Measurements from ENCODE around the gene SCN3B. TPM values are rescaled to one million over a fixed set of nuclear protein-coding genes. Genes with fewer than 3 reads are reported as not detected.
A peak's percentile ranks its signal among the peaks of the same experiment; 100 is the strongest.
"Not testable (repeated sequence)": the region's sequence is repeated elsewhere in the genome, so short reads cannot be mapped to it uniquely, and the experiment has no call there.

SCN3B gene
- total and polyA plus RNA-seq, 5 experiments from 2014 or later: not detected

DNA sequence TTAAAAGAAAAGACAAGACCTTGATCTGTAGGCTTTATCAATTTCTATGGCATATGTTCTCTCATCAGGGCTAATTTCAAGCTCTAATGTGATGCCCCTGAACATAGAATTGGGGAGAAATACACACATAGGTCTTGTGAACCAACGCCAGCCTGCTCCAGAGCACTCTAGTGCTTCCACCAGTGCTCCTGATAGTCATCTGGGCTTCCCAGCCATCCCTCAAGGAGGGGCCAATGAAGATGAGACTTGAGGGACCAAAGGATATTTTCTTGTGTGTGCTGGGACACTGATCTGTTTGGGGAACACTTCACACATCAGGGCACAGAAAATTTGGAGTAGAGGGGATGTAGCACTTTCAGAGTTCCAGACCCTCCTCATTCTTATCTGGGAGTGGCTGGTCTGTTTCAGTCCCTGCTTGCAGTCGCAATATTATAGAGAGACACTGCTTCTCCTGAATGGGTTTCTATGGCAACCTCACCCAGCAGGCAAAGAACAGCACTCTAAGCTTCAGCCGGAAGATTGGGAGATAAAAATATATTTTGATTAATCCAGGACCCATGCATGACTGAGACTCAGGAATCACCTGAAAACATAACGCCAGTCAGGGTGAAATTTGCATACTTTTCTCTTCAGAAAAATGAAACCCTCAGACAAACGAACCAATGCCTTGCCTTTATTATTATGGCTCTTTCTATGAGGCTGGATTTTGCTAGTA lies 28.4 kb upstream of the SCN3B start:
- H3K36me3 Mint-ChIP-seq: peaks cover 0 to 1% (median 0%) of the 10 kb centered on the region in 3 donors

GRCh38 chr11:123681030-123681429 lies 26.6 kb upstream of the SCN3B start:
- H3K36me3 Mint-ChIP-seq: peaks cover 0 to 2% (median 0%) of the 10 kb centered on the region in 3 donors
- POLR2A ChIA-PET: no interaction called here
- H3K27ac Mint-ChIP-seq: peak overlapping the region; percentile 8 to 92 (median 82)
- peak overlapping the region in 7 of 10 donors; percentile 6 to 68 (median 40) for H3K4me3 Mint-ChIP-seq
- peaks cover 0 to 3% (median 0%) of the 10 kb centered on the region in 5 donors for H3K27me3 Mint-ChIP-seq
- ATAC-seq: peak; percentile 94 to 95
- H3K9me3 Mint-ChIP-seq: no peaks in the 10 kb centered on the region
- DNase-seq: peak in 8 of 10 donors; percentile 21 to 84 (median 54)
- H3K4me1 Mint-ChIP-seq: peaks cover 8 to 32% (median 18%) of the 10 kb centered on the region in 4 donors

More for the DNA sequence above, 28.4 kb upstream of the SCN3B start:
- no peaks in the 10 kb centered on the region for H3K9me3 Mint-ChIP-seq
- H3K4me3 Mint-ChIP-seq: no peak overlapping the region
- peak overlapping the region in 4 of 10 donors; percentile 46 to 92 (median 68) for H3K27ac Mint-ChIP-seq
- peaks cover 0 to 6% (median 1%) of the 10 kb centered on the region in 5 donors for H3K27me3 Mint-ChIP-seq
- POLR2A ChIA-PET: no interaction called here
- peaks cover 8 to 32% (median 18%) of the 10 kb centered on the region in 4 donors for H3K4me1 Mint-ChIP-seq
- no peak for ATAC-seq
- DNase-seq: no peak

GRCh38 chr11:123678246-123678645 lies 23.8 kb upstream of the SCN3B start:
- POLR2A ChIA-PET: no interaction called here
- peak overlapping the region in 1 of 10 donors; percentile 55 for H3K27ac Mint-ChIP-seq
- H3K4me1 Mint-ChIP-seq: peaks cover 6 to 26% (median 18%) of the 10 kb centered on the region in 4 donors
- H3K4me3 Mint-ChIP-seq: no peak overlapping the region
- H3K9me3 Mint-ChIP-seq: no peaks in the 10 kb centered on the region
- DNase-seq (no peak), ATAC-seq (no peak)
- H3K27me3 Mint-ChIP-seq: peaks cover 0 to 5% (median 0%) of the 10 kb centered on the region in 5 donors
- peaks cover 0 to 2% (median 0%) of the 10 kb centered on the region in 3 donors for H3K36me3 Mint-ChIP-seq

- Mint-ChIP-seq H3K36me3 (peaks cover 0 to 2% (median 0%) of the 10 kb centered on the region in 3 donors), H3K9me3 (no peaks in the 10 kb centered on the region), H3K27ac (no peak overlapping the region), H3K27me3 (peaks cover 0 to 5% (median 0%) of the 10 kb centered on the region in 5 donors), H3K4me3 (no peak overlapping the region), H3K4me1 (peaks cover 6 to 23% (median 18%) of the 10 kb centered on the region in 4 donors)
- ATAC-seq (no peak), DNase-seq (no peak)
- POLR2A ChIA-PET: no interaction called here
Observed at GRCh38 chr11:123677510-123677909, 23.1 kb upstream of the SCN3B start.

- no peak overlapping the region for H3K27ac Mint-ChIP-seq
Observed at GRCh38 chr11:123674297-123674696, 19.9 kb upstream of the SCN3B start.

DNA sequence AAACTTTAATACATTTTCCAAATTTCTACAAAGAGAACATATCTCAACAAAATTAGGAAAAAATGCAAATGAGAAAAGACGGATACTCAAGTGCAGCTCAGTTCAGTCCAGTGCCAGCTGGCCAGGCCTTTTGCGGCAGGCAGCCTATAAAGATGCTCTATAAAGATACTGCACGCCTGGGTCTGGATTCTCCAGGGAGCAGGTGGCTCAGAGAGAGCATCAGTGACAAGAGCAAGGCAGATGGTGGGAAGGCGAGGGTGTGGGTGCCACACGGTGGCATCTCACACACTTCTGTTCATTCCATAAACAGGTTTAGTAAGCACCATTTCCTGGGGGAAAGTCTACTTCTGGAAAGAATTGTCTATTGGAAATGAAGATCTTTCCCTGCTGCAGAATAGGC lies 18.1 kb upstream of the SCN3B start:
- DNase-seq (no peak), ATAC-seq (no peak)
- no peaks in the 10 kb centered on the region for H3K9me3 Mint-ChIP-seq
- no peak overlapping the region for H3K4me3 Mint-ChIP-seq
- H3K27me3 Mint-ChIP-seq: peaks cover 0 to 5% (median 2%) of the 10 kb centered on the region in 5 donors
- no peak overlapping the region for H3K27ac Mint-ChIP-seq
- POLR2A ChIA-PET: no interaction called here
- no peaks in the 10 kb centered on the region for H3K4me1 Mint-ChIP-seq
- no peaks in the 10 kb centered on the region for H3K36me3 Mint-ChIP-seq

More at GRCh38 chr11:123674297-123674696, 19.9 kb upstream of the SCN3B start:
- Mint-ChIP-seq H3K9me3 (no peaks in the 10 kb centered on the region), H3K36me3 (peaks cover 0 to 2% (median 0%) of the 10 kb centered on the region in 3 donors), H3K4me1 (no peaks in the 10 kb centered on the region), H3K4me3 (no peak overlapping the region), H3K27me3 (peaks cover 0 to 5% (median 2%) of the 10 kb centered on the region in 5 donors)
- ATAC-seq (no peak), DNase-seq (no peak)
- POLR2A ChIA-PET: no interaction called here

DNA sequence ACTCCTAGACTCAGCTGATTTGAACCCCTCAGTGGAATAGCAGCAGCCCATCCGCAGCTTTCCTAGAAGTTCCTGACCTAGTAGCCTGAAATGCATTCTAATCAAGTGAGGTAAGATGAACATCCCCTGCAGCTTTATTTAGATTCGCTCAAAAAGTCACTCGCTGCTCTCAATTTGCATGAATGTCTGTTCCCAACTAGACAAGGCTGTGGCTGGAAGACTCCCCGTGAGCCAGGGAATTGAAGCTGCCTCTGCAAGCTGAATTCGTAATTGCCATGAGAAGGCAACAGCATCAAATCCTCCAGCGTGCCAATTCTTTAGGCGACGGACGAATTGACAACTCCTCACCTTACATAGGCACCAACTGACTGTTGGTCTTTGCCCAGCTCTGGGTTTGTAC lies 17.1 kb upstream of the SCN3B start:
- H3K36me3 Mint-ChIP-seq: no peaks in the 10 kb centered on the region
- no peak for DNase-seq
- H3K27me3 Mint-ChIP-seq: peaks cover 0 to 5% (median 2%) of the 10 kb centered on the region in 5 donors
- H3K27ac Mint-ChIP-seq: peak overlapping the region in 1 of 10 donors; percentile 33
- no peak for ATAC-seq
- H3K9me3 Mint-ChIP-seq: peaks cover 0 to 3% (median 0%) of the 10 kb centered on the region in 9 donors
- POLR2A ChIA-PET: no interaction called here
- no peak overlapping the region for H3K4me3 Mint-ChIP-seq
- H3K4me1 Mint-ChIP-seq: no peaks in the 10 kb centered on the region

- DNase-seq: no peak
Observed at GRCh38 chr11:123670081-123670480, 15.7 kb upstream of the SCN3B start.

GRCh38 chr11:123665306-123665705 lies 10.9 kb upstream of the SCN3B start:
- Mint-ChIP-seq H3K4me3 (no peak overlapping the region), H3K27me3 (peaks cover 0 to 7% (median 4%) of the 10 kb centered on the region in 5 donors), H3K9me3 (peaks cover 0 to 17% (median 2%) of the 10 kb centered on the region in 9 donors), H3K27ac (no peak overlapping the region), H3K36me3 (peaks cover 0 to under 1% (median 0%) of the 10 kb centered on the region in 3 donors), H3K4me1 (peaks cover 0 to 3% (median 2%) of the 10 kb centered on the region in 4 donors)
- ATAC-seq (no peak), DNase-seq (no peak)
- POLR2A ChIA-PET: no interaction called here

More at GRCh38 chr11:123670081-123670480, 15.7 kb upstream of the SCN3B start:
- Mint-ChIP-seq H3K9me3 (peaks cover 0 to 6% (median 0%) of the 10 kb centered on the region in 9 donors), H3K27me3 (peaks cover 0 to 2% (median 0%) of the 10 kb centered on the region in 5 donors), H3K27ac (no peak overlapping the region), H3K4me3 (no peak overlapping the region), H3K4me1 (no peaks in the 10 kb centered on the region), H3K36me3 (no peaks in the 10 kb centered on the region)
- POLR2A ChIA-PET: no interaction called here
- no peak for ATAC-seq

GRCh38 chr11:123659965-123660364 lies 5.5 kb upstream of the SCN3B start:
- peaks cover 0 to 17% (median 8%) of the 10 kb centered on the region in 3 donors for H3K36me3 Mint-ChIP-seq
- peaks cover 13 to 22% (median 20%) of the 10 kb centered on the region in 4 donors for H3K4me1 Mint-ChIP-seq
- POLR2A ChIA-PET, H3K4me3 Mint-ChIP-seq: not testable (repeated sequence)
- ATAC-seq: peak; percentile 20 to 86
- peak in 4 of 10 donors; percentile 17 to 49 (median 37) for DNase-seq
- H3K27ac Mint-ChIP-seq: peak overlapping the region in 8 of 10 donors; percentile 31 to 83 (median 60)
- peaks cover 9 to 21% (median 15%) of the 10 kb centered on the region in 5 donors for H3K27me3 Mint-ChIP-seq
- H3K9me3 Mint-ChIP-seq: peaks cover 10 to 35% (median 18%) of the 10 kb centered on the region in 9 donors

DNA sequence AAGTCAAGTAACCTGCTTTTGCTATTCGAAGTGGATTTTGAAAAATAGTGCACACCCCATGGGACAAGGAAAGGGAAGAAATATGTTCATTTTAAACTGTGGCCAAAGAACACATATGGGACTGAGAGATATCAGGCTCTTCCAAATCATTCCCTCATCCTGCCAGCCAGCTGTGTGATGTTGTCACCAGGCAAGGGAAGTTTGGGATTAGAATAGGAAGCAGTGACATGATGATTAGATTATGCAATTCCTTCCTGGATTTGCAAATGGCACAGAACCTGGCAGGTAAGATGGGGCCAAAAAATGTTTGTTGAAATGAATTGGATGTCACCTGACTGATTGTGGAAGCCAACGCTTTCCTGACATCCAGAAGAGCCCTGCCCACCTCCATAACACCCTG lies 4.9 kb upstream of the SCN3B start:
- DNase-seq: no peak
- peaks cover 13 to 26% (median 21%) of the 10 kb centered on the region in 4 donors for H3K4me1 Mint-ChIP-seq
- no peak for ATAC-seq
- H3K4me3 Mint-ChIP-seq: peak overlapping the region in 2 of 10 donors; percentile 1 to 10
- peaks cover 10 to 35% (median 16%) of the 10 kb centered on the region in 9 donors for H3K9me3 Mint-ChIP-seq
- peaks cover 0 to 18% (median 8%) of the 10 kb centered on the region in 3 donors for H3K36me3 Mint-ChIP-seq
- H3K27me3 Mint-ChIP-seq: peaks cover 9 to 25% (median 18%) of the 10 kb centered on the region in 5 donors
- POLR2A ChIA-PET: no interaction called here
- peak overlapping the region in 1 of 10 donors; percentile 43 for H3K27ac Mint-ChIP-seq

GRCh38 chr11:123653827-123654565 lies 428 bp downstream of the SCN3B start:
- H3K4me3 Mint-ChIP-seq: peak overlapping the region; percentile 56 to 71 (median 68)

More at GRCh38 chr11:123653827-123654565, 428 bp downstream of the SCN3B start:
- Mint-ChIP-seq H3K9me3 (peaks cover 0 to 17% (median 7%) of the 10 kb centered on the region in 9 donors), H3K27ac (no peak overlapping the region), H3K36me3 (peaks cover 0 to 14% (median 3%) of the 10 kb centered on the region in 3 donors), H3K4me1 (peaks cover 6 to 16% (median 11%) of the 10 kb centered on the region in 4 donors), H3K27me3 (peaks cover 26 to 53% (median 41%) of the 10 kb centered on the region in 5 donors)
- POLR2A ChIA-PET: no interaction called here
- ATAC-seq: peak; percentile 71
- peak in 5 of 10 donors; percentile 12 to 40 (median 31) for DNase-seq

Measured in naive thymus-derived CD8-positive, alpha-beta T cell (primary cell).